Measurements from ENCODE around the gene FHL5.
"Not testable (repeated sequence)": the region's sequence is repeated elsewhere in the genome, so short reads cannot be mapped to it uniquely, and the experiment has no call there.

Gene FHL5

GRCh38 chr6:96611342-96611991 lies 48.5 kb downstream of the FHL5 start:
- no peak for DNase-seq

GRCh38 chr6:96613291-96613999 lies 50.5 kb downstream of the FHL5 start:
- DNase-seq = no peak

- no peak for DNase-seq
Measured at GRCh38 chr6:96620851-96621250, 57.9 kb downstream of the FHL5 start.

GRCh38 chr6:96621983-96622382 lies 59.1 kb downstream of the FHL5 start:
- no peak for DNase-seq

GRCh38 chr6:96624957-96625356 lies 62.0 kb downstream of the FHL5 start:
- no peak for DNase-seq

- peak; percentile 30 for DNase-seq
Measured at GRCh38 chr6:96626759-96627364, 63.9 kb downstream of the FHL5 start.

GRCh38 chr6:96631248-96631647 lies 68.3 kb downstream of the FHL5 start:
- DNase-seq = no peak

GRCh38 chr6:96637979-96638378 lies 75.1 kb downstream of the FHL5 start:
- not testable (repeated sequence) for DNase-seq

GRCh38 chr6:96645106-96645505 lies 82.2 kb downstream of the FHL5 start:
- no peak for DNase-seq

GRCh38 chr6:96649926-96650325 lies 87.0 kb downstream of the FHL5 start:
- DNase-seq = no peak

GRCh38 chr6:96651816-96652215 lies 88.9 kb downstream of the FHL5 start:
- no peak for DNase-seq

GRCh38 chr6:96652552-96652951 lies 89.6 kb downstream of the FHL5 start:
- no peak for DNase-seq

- DNase-seq = no peak
Measured at GRCh38 chr6:96653181-96653580, 90.3 kb downstream of the FHL5 start.

GRCh38 chr6:96656567-96656966 lies 93.6 kb downstream of the FHL5 start:
- no peak for DNase-seq

- DNase-seq = no peak
Measured at GRCh38 chr6:96657344-96657743, 94.4 kb downstream of the FHL5 start.

- DNase-seq = no peak
Measured at GRCh38 chr6:96659084-96659845, 96.3 kb downstream of the FHL5 start.
